GM21576 (cell line): ENCODE measurements around the gene CDKN1B.

Experiments used
- ATAC-seq: cut with Tn5 transposase; IDR thresholded peaks from one replicate; pipeline ENCODE4 v1.9.1; 2021; ENCODE audit warnings: mild to moderate bottlenecking, moderate library complexity; ENCODE audit not compliant: unreplicated experiment

The CDKN1B gene

GRCh38 chr12:12700254-12700653, 16.9 kb upstream of the CDKN1B start:
- ATAC-seq = no peak

- no peak for ATAC-seq
These were observed 15.7 kb upstream of the CDKN1B start for GRCh38 chr12:12701457-12701856.

GRCh38 chr12:12704593-12705230, 12.5 kb upstream of the CDKN1B start:
- peak; percentile 82 for ATAC-seq

GRCh38 chr12:12705838-12706520, 11.2 kb upstream of the CDKN1B start:
- no peak for ATAC-seq

- ATAC-seq = no peak
These were observed 3.3 kb upstream of the CDKN1B start for GRCh38 chr12:12713932-12714275.

DNA sequence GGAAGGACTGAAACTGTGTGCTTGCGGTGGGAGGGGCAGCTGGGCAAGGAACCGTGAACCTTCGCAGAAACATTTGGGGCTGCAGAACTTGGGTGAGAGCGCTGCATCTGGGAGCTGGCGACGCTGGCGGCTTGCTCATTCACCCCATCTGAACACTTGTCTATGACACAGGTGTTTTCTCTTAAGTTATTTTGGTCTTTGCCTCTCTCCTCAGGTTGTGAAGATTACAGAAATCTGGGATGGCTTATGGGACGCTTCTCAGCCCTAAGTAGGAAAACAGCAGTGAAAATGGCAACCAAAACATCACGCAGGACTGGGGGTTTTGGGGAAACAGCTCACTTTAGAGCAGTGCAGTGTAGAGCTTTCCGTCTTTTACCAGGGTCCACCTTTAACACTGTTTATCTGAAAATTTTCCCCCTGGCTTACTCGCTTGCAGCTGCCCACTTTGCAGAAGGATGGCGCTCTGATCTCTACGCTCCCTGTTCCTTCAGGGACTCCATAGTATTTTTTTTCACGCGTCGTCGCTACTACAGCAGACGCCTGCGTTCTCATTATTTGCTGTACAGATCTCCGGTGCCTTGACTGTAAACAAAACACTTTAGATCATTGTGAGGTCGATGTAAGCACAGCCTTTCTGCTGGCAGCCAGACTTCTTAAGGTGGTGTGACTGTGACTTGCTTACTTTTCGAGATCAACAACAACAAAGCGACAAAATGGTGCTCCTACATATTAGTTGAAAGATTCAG, 2.7 kb upstream of the CDKN1B start:
- peak; percentile 31 for ATAC-seq

DNA sequence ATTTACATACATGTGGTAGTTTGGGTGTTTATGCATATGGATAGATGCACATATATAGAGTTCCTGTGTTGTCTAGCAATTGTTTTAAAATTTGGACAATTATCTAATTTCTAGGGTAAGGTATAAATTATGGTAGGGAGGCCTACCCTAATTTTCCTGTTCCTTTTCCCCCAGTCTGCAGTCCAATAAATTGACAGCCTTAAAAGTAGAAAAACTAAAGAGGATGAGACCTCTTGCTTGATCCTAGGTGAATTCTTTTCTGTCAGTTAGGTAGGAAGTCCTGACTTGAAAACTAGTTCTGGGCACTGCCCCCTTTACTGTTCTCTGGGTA, 2.1 kb upstream of the CDKN1B start:
- ATAC-seq = no peak

DNA sequence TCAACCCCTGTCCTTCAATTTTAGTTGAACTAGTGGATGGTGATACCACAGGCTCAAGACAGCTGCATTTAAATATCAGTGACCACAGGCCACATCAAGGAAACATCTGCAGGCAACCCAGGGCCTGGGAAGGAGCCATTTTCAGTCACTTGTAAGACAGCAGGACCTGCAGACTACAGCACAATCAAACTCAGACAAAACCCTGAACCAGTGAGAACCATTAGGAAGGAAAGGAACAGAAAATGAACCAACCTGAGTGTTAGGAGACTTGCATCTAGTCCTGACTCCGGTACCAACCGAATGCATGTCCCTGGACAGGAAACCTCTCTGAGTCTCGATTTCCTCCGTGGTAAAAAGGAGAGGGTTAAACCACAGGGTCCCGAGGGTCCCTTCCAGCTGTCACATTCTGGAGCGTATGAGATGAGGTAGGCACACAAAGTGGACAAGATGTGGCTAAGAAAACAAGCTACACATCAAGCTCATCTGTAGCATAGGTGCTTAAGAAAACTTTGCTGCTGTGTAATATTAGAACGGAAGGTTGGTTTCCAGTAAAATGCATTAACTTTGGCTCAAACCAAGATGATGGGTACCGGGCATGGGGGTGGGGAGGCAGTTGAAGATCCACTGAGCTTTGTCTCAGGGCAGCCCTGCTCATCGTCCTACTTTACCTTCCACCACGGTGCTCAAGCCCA, 1.6 kb upstream of the CDKN1B start:
- peak; percentile 24 for ATAC-seq

- ATAC-seq = no peak
These were observed 896 bp upstream of the CDKN1B start for GRCh38 chr12:12716151-12716792.

- ATAC-seq = no peak
These were observed 615 bp downstream of the CDKN1B start for GRCh38 chr12:12717586-12718380.

DNA sequence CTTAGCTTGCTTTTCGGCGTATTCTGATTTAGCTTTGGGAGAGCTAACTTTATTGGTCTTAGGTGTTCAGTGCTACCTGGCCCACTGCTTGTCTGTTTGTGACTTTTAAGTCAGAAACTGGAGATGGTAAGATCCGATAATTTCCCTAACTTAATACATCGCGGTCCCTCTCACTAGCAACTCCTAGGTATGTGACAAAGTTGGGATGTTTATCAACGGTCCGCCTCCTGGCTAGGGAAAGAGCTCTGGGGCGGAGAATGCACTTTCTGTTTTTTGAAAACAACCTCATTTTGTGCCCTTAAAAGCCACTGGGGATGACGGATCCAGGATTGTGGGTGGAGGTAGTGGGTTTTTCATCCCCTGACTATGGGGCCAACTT, 1.2 kb downstream of the CDKN1B start:
- no peak for ATAC-seq

DNA sequence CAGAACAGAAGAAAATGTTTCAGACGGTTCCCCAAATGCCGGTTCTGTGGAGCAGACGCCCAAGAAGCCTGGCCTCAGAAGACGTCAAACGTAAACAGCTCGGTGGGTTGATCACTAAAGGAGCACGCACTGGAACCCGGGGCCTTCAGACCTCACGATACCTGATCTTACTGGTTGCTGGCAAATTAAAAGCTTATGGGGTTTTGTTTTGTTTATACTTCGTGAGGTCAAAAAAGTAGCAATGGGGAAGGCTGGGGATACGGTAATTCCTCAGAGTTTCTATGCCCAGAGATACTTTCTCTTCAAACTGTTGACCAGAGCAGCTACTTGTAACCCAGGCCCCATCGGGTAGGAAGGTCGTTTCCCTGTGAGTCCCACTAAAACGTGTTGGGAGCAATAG, 1.7 kb downstream of the CDKN1B start:
- no peak for ATAC-seq

- ATAC-seq = no peak
These were observed 2.3 kb downstream of the CDKN1B start for GRCh38 chr12:12719496-12719895.

DNA sequence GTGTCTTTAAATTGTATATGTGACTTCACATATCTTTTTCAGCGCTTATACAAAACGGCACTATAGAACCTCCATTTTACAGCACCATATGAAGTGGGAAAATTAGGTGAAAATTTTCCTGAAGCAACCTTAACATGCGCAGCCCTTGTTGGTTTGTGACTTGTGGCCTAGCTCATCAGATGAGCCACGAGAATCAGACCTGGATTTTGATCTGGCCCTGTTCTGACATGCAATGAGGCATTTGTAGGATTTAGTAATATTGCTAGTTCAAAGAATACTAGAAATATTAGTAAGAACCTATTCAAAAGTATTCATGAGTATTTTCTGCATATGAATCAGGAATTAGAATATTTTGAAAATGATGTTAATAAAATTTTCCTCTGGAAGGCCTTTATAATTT, 2.9 kb downstream of the CDKN1B start:
- ATAC-seq = no peak

GRCh38 chr12:12720672-12721161, 3.5 kb downstream of the CDKN1B start:
- no peak for ATAC-seq

GRCh38 chr12:12721176-12721751, 4.1 kb downstream of the CDKN1B start:
- ATAC-seq = no peak

GRCh38 chr12:12721814-12722434, 4.8 kb downstream of the CDKN1B start:
- no peak for ATAC-seq

DNA sequence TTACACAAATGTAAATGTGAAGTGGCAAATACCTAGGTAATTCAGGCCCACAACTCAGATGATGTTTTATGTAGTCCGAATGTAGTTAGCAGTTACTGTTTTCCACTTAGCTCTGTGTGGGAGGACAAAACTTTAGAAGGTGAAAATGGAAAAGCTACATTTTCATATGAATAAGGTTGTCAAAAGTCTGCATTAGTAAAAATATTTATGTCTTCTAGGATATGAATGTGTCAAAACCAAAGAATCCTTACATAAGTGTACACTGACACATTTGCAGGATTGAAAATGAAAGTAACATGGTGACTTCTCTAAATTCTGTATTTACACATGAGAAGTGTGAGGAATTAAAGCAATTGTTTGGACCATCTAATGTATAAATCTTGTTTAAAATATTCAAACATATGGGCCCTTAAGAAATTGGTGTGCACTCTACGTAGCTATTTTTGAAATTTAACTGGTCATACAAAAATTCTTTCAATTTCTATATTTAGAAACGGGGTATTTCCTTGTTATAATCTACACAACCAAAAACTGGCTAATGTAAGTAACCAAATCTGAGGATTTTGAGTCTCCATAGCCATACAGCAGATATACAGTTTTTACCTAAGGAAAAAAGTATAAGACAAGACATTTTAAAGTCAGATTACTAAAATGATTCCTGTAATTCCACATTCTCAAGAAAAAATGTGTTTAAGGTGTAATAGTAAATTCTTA, 5.4 kb downstream of the CDKN1B start:
- no peak for ATAC-seq

DNA sequence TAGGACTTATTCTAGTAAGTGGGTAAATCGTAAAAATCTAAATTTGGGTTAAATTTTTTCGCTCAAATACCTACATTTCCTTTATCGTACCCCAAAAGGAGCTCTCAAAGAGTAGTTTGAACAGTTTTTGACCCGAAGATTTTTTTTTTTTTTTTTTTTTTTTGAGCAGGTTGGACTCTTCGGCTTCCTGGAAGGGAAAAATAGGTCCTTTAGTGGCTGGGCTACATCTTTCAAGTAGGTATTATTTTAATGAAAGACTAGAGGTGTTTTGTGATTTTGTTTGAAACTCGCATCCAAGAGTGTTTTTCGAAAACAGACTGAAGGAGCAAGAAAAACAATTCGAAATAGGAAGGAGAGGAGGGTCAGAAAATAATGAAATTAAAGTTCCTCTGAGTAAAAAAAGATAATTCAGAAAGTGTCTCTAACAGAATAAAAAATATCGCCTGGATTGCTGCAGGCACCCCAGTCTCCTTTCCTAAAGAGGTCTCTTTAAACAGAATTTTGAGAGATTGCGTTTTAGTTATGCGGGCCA, 6.0 kb downstream of the CDKN1B start:
- no peak for ATAC-seq
